ENCODE data around the gene IL36RN.

GRCh38 chr2:113058998-113059960, at the start of gene IL36RN:
- TF ChIP-seq CTCF (IDR thresholded peaks at IDR 0.05; ENCODE audit: borderline replicate concordance, extremely low read depth, low read length, poor library complexity, severe bottlenecking) (no peak), EZH2 (IDR thresholded peaks at IDR 0.05; ENCODE audit: borderline replicate concordance, low read depth, low read length, severe bottlenecking) (no peak)
